ENCODE results near the gene KIF17.

Gene KIF17

DNA sequence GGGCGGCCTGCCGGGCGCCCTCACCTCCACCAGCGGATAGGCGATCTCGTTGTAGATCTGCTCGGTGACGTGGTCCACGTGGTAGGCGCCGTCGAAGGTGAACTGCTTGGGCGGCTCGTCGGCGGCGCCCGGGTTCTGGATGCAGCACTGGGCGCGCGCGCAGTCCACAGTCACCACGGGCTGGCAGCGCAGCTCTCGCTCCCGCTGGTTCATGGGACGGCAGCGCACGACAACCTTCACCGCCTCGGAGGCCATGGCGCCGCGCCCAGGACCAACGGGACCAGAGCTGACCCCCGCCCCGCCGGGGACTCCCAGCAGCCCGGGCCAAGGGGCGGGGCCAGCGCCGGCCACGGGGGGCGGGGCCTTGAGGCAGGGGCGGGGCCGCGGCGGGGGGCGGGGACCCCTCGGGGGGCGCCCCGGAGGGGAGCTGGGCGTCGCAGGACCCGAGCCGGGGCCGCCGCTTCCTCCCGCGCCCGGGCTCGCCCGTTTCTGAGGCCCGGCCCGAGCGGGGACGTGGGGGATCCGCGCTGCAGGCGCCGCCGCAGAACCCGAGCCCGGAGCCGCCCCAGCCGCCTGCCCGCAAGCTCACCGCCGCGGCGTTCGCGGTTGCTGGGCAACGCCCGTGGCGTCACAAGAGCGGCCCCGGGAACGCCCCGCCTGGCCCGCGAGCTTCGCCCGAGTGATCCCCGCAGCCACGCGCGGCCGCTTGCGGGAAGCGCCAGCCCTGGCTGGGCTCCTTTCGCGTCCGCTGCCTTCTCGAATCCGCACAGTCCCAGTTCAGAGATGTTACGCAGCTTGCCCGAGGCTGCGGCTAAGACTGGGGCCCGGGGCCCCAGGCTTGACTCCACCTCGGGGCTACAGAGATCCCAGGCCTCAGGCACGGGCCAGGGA, at the start of gene KIF17:
Gene KIF17, minus strand, starts transcription at position 556 of the 891 bp plus-strand sequence. Its CDS starts 301 bp downstream, at position 255.
- H3K4me1 ChIP-seq (ENCODE audit: control insufficient read depth, low read length) = peaks cover 3% of the 10 kb centered on the region; the same call in 1 of the 2 replicates

GRCh38 chr1:20767271-20767670, 49.5 kb upstream of the KIF17 start:
- H3K9me2 ChIP-seq (replicated peaks; ENCODE audit: control insufficient read depth, low read length) = no peaks in the 10 kb centered on the region
- peaks cover 96% of the 10 kb centered on the region for H3K36me3 ChIP-seq (ENCODE audit: control insufficient read depth, low read length)
- H3K79me2 ChIP-seq (ENCODE audit: control insufficient read depth, low read length) = peaks cover 6% of the 10 kb centered on the region; the same call in 1 of the 2 replicates
- H3K9me3 ChIP-seq (ENCODE audit: control insufficient read depth, insufficient read depth, low read length) = no peaks in the 10 kb centered on the region
- H3K27me3 ChIP-seq (ENCODE audit: control insufficient read depth, low read length) = no peaks in the 10 kb centered on the region
- TF ChIP-seq CTCF (IDR thresholded peaks at IDR 0.05; ENCODE audit: low read depth, low read length, poor library complexity, severe bottlenecking) = no peak
- TF ChIP-seq EZH2phosphoT487 (IDR thresholded peaks at IDR 0.05; ENCODE audit: borderline replicate concordance, low read length) = no peak
- H3K4me2 ChIP-seq (ENCODE audit: low read length) = no peak overlapping the region
- no peaks in the 10 kb centered on the region for H3F3A ChIP-seq (ENCODE audit: control insufficient read depth, insufficient read depth)
- H3K4me3 ChIP-seq (ENCODE audit: low read length) = no peak overlapping the region
- no peaks in the 10 kb centered on the region for H4K20me1 ChIP-seq (ENCODE audit: control insufficient read depth, insufficient read depth, low read depth, low read length)
- no peak overlapping the region for H3K27ac ChIP-seq (ENCODE audit: low read depth, low read length)
- no peaks in the 10 kb centered on the region for H3K4me1 ChIP-seq (ENCODE audit: control insufficient read depth, low read length)

More for the DNA sequence above, at the start of gene KIF17:
- Histone ChIP-seq H3K36me3 (ENCODE audit: control insufficient read depth, low read length) (no peaks in the 10 kb centered on the region), H3K27me3 (ENCODE audit: control insufficient read depth, low read length) (peaks cover 21% of the 10 kb centered on the region), H3F3A (ENCODE audit: control insufficient read depth, insufficient read depth) (no peaks in the 10 kb centered on the region), H4K20me1 (ENCODE audit: control insufficient read depth, insufficient read depth, low read depth, low read length) (no peaks in the 10 kb centered on the region), H3K4me3 (ENCODE audit: low read length) (peak within 1 kb of the TSS; percentile 38; the same call in 1 of the 2 replicates), H3K9me2 (replicated peaks; ENCODE audit: control insufficient read depth, low read length) (no peaks in the 10 kb centered on the region), H3K27ac (ENCODE audit: low read depth, low read length) (no peak within 1 kb of the TSS), H3K9me3 (ENCODE audit: control insufficient read depth, insufficient read depth, low read length) (no peaks in the 10 kb centered on the region), H3K79me2 (ENCODE audit: control insufficient read depth, low read length) (no peaks in the 10 kb centered on the region), H3K4me2 (ENCODE audit: low read length) (peak within 1 kb of the TSS; percentile 42)
- TF ChIP-seq EZH2phosphoT487 (IDR thresholded peaks at IDR 0.05; ENCODE audit: borderline replicate concordance, low read length) (no peak), CTCF (IDR thresholded peaks at IDR 0.05; ENCODE audit: low read depth, low read length, poor library complexity, severe bottlenecking) (no peak)

GRCh38 chr1:20763417-20763816, 45.6 kb upstream of the KIF17 start:
- Histone ChIP-seq H3K9me3 (ENCODE audit: control insufficient read depth, insufficient read depth, low read length) (no peaks in the 10 kb centered on the region), H3K79me2 (ENCODE audit: control insufficient read depth, low read length) (no peaks in the 10 kb centered on the region), H3K4me2 (ENCODE audit: low read length) (no peak overlapping the region), H3K9me2 (replicated peaks; ENCODE audit: control insufficient read depth, low read length) (no peaks in the 10 kb centered on the region), H3K4me3 (ENCODE audit: low read length) (no peak overlapping the region), H3K27me3 (ENCODE audit: control insufficient read depth, low read length) (no peaks in the 10 kb centered on the region), H3K27ac (ENCODE audit: low read depth, low read length) (no peak overlapping the region), H3K4me1 (ENCODE audit: control insufficient read depth, low read length) (no peaks in the 10 kb centered on the region), H3K36me3 (ENCODE audit: control insufficient read depth, low read length) (peaks cover 95% of the 10 kb centered on the region), H3F3A (ENCODE audit: control insufficient read depth, insufficient read depth) (no peaks in the 10 kb centered on the region), H4K20me1 (ENCODE audit: control insufficient read depth, insufficient read depth, low read depth, low read length) (no peaks in the 10 kb centered on the region)
- no peak for TF ChIP-seq CTCF (IDR thresholded peaks at IDR 0.05; ENCODE audit: low read depth, low read length, poor library complexity, severe bottlenecking)
- no peak for TF ChIP-seq EZH2phosphoT487 (IDR thresholded peaks at IDR 0.05; ENCODE audit: borderline replicate concordance, low read length)

Data from DOHH2 (cell line).